AG04449 (cell line): ENCODE data around the gene KIF23.

Source experiments
- CTCF ChIA-PET: fragments of 350-600 bp; formaldehyde crosslinking; extraction: SDS; loops from one replicate; lab custom pipeline; 2021; ENCODE audit warnings: antibody characterized with exemption; lab: Yijun Ruan, JAX
- POLR2A ChIA-PET: fragments of 400-600, 350-600 bp; formaldehyde crosslinking; extraction: SDS; loops from one replicate; lab custom pipeline; 2020; ENCODE audit warnings: antibody characterized with exemption, inconsistent platforms; lab: Yijun Ruan, JAX
- DNase-seq: peaks from one replicate; pipeline ENCODE4 v3.0.0-alpha.2; 2010; ENCODE audit warnings: low read depth, low spot score
- H3K4me3 ChIP-seq: 2 replicates; pipeline ENCODE4 v1.5.1; 2011; ENCODE audit warnings: low read depth, mild to moderate bottlenecking, control low read depth, low read length
- TF ChIP-seq, protein P1 (sequence below): IDR thresholded peaks from one replicate; pipeline ENCODE4 v1.5.1; 2011; ENCODE audit warnings: mild to moderate bottlenecking, moderate library complexity, low read length, control low read depth, inconsistent platforms; ENCODE audit not compliant: insufficient read depth; ENCODE audit errors: missing control alignments

The KIF23 gene

DNA sequence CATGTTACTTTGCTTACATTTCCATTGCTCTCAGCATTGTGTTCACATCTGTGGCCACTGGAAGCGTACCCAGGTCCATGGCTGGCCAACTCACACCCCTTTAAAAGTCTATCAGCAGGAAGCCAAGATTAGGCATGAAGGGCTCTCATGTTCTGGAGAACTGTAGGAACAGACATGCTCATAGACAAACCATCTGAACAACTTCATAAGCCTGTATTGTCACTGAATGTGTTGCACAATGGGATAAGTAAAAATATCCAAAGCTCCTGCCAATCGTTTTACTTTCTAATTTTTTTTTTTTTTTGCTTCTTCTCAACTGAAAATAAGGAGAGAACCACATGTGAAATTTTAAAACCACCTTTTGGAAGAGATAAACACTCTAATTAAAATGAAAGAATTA, 44.9 kb downstream of the KIF23 start:
- H3K4me3 ChIP-seq, result no peak overlapping the region
- no peak for DNase-seq
- TF ChIP-seq, protein P1, sequence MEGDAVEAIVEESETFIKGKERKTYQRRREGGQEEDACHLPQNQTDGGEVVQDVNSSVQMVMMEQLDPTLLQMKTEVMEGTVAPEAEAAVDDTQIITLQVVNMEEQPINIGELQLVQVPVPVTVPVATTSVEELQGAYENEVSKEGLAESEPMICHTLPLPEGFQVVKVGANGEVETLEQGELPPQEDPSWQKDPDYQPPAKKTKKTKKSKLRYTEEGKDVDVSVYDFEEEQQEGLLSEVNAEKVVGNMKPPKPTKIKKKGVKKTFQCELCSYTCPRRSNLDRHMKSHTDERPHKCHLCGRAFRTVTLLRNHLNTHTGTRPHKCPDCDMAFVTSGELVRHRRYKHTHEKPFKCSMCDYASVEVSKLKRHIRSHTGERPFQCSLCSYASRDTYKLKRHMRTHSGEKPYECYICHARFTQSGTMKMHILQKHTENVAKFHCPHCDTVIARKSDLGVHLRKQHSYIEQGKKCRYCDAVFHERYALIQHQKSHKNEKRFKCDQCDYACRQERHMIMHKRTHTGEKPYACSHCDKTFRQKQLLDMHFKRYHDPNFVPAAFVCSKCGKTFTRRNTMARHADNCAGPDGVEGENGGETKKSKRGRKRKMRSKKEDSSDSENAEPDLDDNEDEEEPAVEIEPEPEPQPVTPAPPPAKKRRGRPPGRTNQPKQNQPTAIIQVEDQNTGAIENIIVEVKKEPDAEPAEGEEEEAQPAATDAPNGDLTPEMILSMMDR, result no peak
- ChIA-PET POLR2A (interaction anchor here (1.2 kb wide), 1 partner anchor 11 kb away, joined by 3 read pairs; no protein-coding TSS in a partner anchor), CTCF (interaction anchor here (0.7 to 1.0 kb wide), 2 partner anchors 10 to 17 kb away, joined by 3 read pairs; no protein-coding TSS in a partner anchor)

DNA sequence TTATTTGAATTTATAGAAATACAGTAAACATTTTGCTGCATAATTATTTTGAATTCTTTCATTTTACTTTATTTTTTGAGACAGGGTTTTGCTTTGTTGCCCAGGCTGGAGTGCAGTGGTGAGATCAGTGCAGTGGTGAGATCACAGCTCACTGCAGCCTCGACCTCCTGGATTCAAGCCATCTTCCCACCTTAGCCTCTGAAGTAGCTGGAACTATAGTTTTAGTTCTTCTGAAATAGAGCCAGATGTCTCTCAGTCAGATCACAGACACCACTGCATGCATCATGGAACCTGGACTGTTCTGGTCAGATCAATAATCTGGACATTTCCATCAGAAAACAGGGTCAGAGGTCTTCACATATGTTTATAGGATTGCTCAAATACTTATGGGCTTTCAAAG, 46.3 kb downstream of the KIF23 start:
- no peak overlapping the region for H3K4me3 ChIP-seq
- TF ChIP-seq, protein P1, result no peak
- ChIA-PET CTCF (interaction anchor here (3.9 kb wide), 1 partner anchor 402 kb away, joined by 20 read pairs; no protein-coding TSS in a partner anchor), POLR2A (no interaction called here)
- no peak for DNase-seq

DNA sequence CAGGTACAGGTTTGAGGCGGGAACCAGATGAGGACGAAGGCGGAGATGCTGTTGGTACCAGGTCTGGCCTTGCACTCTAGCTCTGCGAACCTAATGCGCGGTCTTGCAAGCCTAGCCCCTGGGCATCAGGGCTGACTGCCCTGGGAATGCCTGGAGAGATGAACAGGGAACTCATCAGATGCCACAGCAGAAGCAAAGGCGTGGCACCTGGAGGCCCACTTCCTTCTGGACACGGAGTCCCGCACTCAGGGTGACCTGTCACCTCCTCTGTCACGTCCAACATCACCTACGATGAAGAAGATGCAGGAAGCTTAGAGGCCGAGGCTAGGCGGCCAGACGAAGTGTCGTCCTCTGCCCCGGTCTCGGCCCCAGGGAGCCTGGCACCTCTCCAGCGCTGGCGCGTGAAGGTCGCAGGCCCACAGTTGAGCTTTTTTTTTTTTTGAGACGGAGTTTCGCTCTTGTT, 47.9 kb downstream of the KIF23 start:
- CTCF ChIA-PET, result interaction anchor here (0.6 to 9.3 kb wide), 20 partner anchors 8 to 1030 kb away, joined by 3 to 113 read pairs (median 5); partner anchors contain the start of genes GLCE and RPLP1
- H3K4me3 ChIP-seq, result peak overlapping the region; percentile 47
- TF ChIP-seq, protein P1, result no peak
- DNase-seq, result no peak
- POLR2A ChIA-PET, result interaction anchor here (0.7 to 2.2 kb wide), 9 partner anchors 9 to 1042 kb away, joined by 3 to 37 read pairs (median 4); partner anchors contain the start of genes KIF23, RPLP1 and TLE3

DNA sequence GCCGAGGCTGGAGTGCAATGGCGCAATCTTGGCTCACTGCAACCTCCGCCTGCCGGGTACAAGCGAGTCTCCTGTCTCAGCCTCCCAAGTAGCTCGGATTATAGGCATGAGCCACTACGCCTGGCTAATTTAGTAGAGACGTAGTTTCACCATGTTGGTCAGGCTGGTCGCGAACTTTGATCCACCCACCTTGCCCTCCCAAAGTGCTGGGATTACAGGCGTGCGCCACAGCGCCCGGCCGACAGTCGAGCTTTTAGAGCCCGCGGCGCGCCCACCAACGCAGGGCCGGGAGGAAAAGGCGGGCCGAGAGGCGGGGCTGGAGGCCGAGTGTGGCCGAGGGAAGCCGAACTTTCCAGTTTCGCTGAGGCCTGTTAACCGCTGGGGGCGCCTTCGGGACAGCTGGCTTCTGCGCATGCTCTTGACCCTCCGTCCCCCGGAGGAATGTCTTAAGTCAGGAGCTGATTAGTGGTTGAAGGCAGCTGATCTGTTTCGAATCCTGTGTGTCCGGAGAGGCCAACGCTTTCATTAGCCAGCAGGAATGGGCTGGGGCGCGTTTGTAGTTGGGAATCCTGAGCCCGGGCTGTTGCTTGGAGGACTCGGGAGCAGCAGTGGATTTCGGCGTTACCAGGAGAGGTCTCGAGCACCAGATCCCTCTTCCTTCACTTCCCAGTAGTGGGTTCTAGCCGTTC, 48.5 kb downstream of the KIF23 start:
- peak overlapping the region; percentile 60 for H3K4me3 ChIP-seq
- ChIA-PET CTCF (interaction anchor here (0.6 to 9.3 kb wide), 31 partner anchors 9 to 1029 kb away, joined by 3 to 113 read pairs (median 4); partner anchors contain the start of genes GLCE and RPLP1), POLR2A (interaction anchor here (0.7 to 2.2 kb wide), 9 partner anchors 9 to 1041 kb away, joined by 3 to 37 read pairs (median 4); partner anchors contain the start of genes KIF23, RPLP1 and TLE3)
- TF ChIP-seq, protein P1, result peak; percentile 93
- DNase-seq, result peak; percentile 96

DNA sequence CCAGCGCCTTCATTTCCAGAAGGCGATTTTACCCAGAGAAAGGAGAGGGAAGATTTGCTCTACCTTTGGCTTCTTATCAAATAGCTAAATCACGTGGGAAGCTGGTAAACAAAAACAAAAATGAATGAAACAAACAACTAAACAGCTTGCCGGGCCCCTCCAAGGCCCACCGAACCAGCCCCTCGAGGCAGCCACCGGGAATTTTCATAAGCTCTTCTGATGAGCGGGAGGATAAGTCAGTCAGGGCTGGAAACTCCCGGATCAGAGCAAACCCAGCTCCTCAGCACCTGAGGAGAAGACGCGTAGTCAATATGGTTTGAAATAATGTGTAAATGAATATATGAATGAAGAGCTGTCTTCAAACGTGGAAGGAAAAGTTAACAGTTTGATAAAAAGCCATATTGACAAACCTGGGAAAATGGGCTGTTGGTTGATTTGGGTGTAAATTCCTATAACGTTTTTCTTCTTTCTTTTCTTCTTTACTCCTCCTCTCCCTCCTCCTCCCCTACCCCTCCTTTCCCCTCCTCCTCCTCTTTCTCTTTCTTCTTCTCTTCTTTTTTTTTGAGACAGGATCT, 49.1 kb downstream of the KIF23 start:
- CTCF ChIA-PET, result interaction anchor here (0.7 to 9.3 kb wide), 28 partner anchors 9 to 1029 kb away, joined by 3 to 113 read pairs (median 4); partner anchors contain the start of genes GLCE and RPLP1
- H3K4me3 ChIP-seq, result peak overlapping the region; percentile 60
- no peak for DNase-seq
- POLR2A ChIA-PET, result interaction anchor here (1.0 to 2.2 kb wide), 6 partner anchors 10 to 636 kb away, joined by 3 to 37 read pairs (median 4); partner anchors contain the start of genes KIF23, RPLP1 and TLE3
- TF ChIP-seq, protein P1, result no peak
